Activated CD4-positive, alpha-beta T cell treated with anti-CD3 and anti-CD28 coated beads, Interleukin-2, Interleukin-4, amounts not matched to agents 100 ng/mL and 50 ng/mL, durations not matched to agents 16 hours and 8 hours (primary cell): ENCODE results near the gene DNAJC15.

Source experiments
- DNase-seq: peaks from one replicate; pipeline ENCODE4 v3.0.0-alpha.2; 2020; ENCODE audit warnings: low spot score

DNAJC15 gene

DNA sequence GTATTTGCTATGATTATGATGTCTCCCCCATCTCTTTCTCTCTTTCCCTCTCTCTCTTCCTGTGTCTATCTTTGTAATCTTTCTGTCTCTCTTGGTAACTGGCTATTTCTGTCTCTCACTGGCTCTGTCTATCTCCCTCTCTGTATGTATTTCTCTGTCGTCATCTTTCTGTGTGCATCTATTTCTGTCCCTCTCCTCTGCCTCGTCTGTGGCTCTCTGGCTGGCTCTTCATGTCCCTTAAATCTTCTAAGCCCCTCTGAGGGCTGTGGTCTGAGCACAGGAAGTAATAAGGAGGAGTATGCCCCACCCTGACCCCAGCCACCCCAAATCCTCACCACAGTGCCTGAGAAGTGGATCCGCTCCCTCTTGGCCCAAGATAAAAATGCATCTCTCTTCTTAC, 104.4 kb downstream of the DNAJC15 start:
- DNase-seq: no peak

DNA sequence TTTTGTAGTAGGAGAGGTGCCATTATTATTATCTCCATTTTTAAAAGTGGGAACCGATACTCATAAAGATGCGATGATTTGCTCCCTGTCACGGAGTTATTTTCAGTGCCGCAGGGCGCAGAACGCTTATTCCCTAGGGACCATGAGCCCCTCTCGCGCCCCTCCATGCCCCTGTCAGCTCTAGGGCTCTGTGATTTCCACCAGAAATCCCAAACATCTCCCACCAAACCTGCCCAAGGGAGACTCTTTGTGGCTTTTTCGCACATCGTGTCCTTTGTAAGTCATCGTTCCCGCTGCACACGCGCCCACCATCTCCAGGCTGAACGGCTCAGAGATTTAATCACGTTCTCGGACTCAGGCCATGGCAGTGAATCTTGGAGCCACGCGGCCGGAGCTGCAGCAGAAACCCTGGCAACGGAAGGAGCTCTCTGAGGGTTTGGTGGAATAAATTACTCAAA, 105.1 kb downstream of the DNAJC15 start:
- no peak for DNase-seq

DNA sequence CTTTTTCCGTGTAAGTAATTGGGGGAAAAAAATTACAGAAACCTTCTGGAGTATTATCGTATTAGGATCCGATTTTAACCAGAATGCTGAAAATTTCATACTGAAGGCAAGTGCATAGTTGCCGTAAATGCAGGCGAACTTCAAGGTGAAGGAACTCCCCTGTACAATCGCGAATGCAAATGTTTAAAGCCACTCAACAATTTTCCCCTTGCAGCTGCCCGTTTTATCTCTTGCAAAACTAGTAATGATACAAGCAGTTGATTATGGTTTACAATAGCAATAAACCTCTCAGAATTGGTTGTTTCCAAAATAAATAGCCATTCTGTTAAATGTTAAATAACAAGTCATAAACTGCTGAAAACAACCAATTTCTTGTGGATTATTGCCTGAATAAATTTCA, 105.7 kb downstream of the DNAJC15 start:
- no peak for DNase-seq

DNA sequence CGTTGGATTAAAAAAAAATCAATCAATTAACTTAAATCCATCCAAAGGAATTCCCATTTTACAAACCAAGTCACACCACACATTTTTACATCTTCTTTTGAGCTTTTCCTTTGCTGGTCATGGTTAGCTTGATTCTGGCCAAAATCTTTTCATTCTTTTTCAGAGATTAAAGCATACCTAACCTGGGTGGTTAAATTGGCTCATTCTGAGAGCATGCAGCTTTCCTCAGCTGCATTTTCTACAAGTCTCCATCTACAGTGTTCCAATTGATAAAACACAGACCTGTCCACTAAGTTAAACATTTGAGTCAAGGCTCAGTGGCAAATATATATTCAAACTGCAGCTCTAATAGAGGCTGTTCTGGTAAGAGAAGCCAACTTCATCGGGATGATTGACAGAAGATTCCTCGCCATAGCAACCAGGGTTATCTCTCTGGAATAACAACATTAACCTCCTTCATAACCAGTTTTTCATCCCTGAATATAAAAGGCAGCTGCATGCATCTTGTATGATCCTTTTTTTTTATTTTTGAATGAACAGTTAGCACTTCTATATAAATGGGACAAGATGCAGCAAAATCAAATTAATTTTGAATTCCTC, 106.2 kb downstream of the DNAJC15 start:
- DNase-seq: no peak

DNA sequence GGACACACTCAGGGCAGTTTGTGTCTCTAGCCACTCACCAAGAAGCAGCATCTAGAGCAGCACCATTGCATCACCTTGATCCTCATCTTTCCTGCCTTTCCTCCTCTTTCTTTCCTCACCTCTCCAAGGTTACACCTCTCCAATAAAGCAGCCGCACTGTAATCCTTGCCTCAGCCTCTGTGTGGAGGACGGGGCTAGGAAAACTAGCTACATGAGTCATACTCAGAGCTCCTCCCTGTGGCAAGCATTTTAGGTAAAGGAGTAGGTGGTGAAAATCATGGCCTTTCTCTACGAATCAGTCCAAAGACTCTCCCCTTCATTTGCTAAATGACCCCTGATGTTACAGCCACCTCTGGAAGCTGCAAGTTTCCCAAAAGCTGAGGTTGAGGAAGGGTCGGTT, 108.9 kb downstream of the DNAJC15 start:
- DNase-seq: no peak

DNA sequence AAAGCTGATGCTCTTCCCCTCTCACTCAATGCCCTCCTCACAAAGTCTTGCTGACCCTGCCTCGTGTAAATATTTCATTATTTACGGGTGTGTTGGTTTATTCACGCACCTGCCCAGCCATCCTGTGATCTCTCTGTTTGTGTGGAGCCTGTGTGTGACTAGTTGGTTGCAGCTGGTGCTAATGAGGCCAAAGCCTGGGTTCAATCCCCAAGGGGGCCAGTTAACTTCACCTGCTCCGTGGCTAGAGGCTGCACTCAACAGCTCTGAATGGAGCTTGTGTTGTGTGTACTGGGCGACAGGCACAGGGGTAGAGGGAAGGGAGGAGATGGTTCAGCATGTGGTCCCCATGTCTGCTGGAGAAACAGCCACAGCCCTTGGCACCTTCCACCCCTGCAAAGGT, 109.5 kb downstream of the DNAJC15 start:
- DNase-seq: no peak

DNA sequence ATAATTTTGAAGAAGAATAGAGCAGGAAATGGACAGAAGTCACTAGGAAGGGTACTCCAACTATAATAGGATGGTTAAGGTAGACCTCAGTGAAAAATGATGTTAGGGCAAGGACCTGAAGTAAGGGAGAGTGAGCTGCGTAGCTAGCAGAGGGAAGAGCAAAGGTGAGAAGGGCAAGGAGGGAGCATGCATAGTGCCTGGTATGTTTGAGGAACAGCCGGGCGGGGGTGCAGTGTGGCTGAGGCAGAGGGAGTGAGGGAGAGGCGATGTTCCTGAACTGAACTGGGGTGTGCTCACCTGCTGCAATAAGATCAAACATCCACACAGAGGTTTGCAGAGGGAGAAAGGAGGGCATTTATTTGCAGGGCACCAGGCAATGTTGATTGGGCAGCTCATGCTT, 110.4 kb downstream of the DNAJC15 start:
- DNase-seq: no peak

DNA sequence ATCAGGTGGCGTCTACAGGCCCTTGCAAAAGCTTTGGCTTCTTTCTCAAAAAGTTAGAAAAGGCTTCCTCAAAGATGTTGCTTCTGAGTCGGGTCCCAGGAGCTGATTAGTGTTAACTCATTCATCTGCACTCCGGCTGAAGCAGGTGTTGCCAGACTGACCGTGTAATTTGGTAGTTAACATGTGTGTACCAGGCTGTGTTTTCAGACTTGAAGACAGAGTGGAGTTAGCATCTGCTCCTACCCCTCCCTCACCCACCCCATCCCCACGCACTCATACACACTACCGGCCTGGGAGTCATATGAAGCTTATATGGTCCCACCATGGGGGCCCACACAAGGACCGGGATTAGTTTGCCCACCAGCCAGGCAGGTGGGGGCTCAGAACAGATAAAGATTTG, 111.5 kb downstream of the DNAJC15 start:
- DNase-seq: no peak

DNA sequence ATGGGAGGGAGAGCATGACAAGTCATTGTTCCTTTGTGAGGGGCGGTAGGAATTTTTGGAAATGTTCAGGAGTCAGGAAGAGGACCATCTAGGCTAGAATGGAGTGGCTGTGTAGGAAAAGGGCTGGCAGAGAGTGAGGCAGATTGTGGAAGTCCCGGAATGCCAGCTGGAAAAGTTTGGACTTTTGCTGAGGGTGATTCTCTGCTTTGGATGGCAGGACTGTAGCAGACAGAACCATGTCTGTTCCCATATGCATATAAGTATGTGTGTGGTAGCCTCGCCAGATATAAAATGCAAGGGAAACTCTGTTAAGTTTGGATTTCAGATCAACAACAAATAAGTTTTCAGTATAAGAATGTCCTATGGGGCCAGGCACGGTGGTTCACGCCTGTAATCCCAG, 112.1 kb downstream of the DNAJC15 start:
- DNase-seq: no peak

DNA sequence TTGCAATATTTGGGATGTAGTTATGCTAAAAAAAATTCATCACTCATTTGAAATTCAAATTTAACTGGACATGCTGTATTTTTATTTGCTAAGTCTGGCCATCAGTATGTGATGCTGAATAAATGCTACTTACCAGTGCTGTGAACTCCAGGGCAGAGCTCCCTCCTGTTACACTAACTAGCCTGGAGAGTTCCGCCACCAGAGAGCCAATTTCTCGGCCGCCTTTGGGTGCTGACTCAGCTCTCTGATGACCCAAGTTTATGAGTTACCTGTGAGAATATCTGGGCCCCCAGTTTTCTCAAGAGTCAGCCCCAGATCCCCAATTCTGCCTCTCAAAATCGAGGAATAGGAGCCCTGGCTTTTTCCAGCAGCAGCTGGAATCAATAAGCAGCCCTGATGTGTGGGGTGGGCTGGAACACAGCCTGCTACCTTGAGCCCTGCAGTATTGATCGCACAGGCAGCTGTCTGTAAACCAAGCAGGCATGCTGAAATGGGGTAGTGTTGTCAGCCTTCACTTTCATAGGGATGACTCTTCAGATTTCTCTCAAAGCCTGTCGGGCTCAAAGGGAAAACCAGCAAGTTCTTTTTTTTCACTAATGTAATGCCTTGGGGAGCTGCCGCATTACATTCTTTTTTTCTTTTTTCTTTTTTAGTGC, 113.7 kb downstream of the DNAJC15 start:
- no peak for DNase-seq

DNA sequence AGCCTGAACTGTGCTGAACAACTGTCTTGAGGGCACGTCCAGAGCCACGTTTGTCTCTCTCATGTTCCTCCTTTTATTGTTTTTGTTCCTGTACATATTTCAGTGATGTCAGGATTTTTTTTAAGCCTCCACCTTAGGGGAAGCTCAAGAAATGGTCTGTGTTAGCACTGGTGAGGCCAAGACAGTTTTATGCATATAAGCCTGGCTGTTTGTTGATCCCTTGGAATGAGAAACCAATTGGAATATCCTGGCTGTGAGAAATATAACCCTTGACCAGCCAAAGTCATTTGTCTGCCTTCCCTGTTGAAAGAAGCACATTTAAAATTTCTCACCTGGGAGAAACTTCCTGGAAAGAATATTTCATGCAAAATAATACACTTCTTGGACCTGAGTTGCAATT, 115.8 kb downstream of the DNAJC15 start:
- no peak for DNase-seq

DNA sequence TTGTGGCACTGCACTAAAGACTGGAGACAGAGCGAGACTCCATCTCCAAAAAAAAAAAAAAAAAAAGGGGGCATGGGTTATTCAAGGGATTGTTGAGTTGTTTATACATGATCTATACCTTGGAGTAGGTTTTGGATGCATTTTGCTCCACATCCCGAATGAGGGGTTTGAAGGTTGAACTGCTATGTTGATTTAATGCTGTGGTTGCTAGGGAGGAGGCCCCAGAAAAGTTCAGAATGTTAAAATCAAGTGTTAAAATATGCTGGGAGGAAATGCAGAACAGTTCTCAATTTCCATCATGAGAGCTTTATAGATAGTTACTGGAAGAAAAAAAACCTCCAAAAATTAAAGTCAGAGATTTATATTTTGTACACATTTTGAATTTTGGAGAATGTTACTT, 116.5 kb downstream of the DNAJC15 start:
- DNase-seq: no peak

DNA sequence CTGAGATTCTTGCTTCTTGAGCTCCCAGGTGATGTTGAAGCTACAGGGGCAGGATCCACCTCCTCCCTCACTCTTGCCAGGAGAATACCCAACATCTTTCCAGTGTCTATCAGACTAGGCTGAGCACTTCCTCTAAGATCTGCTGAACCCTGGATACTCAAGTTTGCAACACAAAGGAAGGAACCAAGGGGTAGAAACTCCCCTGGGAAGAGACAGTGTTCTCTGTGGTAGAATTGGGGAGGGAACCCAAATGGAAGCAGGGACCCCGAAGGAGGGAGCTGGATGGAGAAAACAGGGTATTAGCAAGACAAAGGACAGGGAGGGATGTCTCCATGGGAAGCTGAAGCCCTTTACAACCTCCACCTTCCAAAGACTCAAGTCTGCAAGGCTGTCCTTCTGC, 117.6 kb downstream of the DNAJC15 start:
- no peak for DNase-seq

DNA sequence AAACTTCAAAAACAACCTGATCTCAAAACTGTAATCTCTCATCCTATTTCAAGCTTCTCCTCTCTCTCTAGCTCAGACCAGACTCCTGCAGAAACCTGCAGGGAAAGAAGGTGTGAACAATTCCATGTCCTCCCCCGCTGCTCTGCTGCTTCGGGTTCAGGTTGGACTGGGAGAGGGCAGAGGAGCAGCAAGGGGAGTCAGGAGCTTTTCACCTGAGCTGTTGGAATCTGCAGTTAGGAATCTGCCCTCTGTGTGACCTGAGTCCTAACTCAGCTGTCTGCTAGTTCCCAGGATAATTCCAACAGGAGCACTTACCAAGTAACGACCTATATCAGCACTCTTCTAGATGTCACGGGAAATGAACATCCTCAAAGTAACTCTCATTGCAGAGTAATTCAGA, 118.3 kb downstream of the DNAJC15 start:
- no peak for DNase-seq

DNA sequence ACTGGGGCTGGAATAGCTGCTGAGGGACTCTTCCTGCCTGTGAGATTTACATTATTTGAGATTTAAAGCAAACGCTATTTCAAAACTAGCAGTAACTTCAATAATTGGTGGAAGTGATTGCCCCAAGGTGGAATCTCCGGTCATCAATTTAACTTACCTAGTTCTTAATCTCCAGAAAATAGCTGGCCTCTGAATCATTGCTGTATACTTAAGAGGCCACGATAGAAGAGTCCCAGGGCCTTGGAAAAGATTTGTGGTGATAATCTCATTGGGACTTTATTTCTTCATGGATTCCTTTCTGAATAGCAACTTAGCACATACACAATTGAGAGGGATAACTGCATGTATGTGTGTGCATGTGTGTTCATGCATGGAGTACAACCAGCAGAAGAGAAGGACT, 120.2 kb downstream of the DNAJC15 start:
- no peak for DNase-seq

DNA sequence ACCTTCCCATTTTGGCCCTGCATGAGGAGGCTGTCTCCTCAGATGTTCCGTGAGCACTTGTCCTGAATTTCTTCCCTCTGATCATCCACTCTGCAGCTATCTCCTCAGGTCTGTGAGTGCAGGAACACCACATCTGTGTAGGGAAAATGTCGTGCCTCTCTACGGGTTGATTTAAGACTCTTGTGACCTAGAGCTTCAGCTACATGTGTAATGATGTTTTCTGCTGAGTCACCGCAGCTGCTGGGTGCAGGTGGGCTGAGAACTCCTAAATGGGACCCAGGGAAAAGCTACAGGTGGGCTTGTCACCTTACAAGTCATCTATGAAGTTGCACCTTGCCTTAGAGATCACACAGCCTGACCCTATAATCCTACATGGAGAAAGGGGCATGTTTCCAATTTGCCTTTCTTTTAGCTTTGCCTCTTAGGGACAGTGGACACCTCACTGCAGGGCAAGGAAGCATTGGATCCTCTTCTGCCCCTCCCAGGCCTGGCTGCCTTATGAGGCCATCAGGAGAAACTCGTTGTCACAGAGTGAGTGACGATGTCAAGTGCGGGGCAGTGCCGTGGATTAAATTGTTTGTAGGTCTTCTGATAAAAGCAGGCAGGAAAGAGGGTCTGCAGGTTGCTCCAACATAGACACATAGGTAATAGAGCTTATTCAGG, 122.3 kb downstream of the DNAJC15 start:
- DNase-seq: no peak

DNA sequence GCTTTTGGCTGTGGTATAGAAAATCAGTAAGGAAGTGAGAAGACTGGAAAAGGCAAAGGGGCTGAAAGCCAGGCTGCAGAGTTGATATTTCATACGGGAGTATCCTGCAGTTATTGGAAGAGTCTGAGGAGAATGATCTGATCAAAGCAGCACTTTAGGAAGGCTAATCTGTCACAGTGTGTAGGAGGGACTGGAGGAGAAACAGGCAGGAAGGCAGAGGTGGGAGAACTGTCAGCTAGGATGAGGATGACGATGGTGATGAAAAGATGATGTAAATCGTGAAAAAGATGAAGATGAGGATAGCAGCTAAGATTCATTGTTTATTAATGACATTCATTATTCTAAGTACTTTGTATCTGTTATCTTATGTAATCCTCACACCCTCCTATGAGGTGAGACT, 123.0 kb downstream of the DNAJC15 start:
- DNase-seq: no peak

DNA sequence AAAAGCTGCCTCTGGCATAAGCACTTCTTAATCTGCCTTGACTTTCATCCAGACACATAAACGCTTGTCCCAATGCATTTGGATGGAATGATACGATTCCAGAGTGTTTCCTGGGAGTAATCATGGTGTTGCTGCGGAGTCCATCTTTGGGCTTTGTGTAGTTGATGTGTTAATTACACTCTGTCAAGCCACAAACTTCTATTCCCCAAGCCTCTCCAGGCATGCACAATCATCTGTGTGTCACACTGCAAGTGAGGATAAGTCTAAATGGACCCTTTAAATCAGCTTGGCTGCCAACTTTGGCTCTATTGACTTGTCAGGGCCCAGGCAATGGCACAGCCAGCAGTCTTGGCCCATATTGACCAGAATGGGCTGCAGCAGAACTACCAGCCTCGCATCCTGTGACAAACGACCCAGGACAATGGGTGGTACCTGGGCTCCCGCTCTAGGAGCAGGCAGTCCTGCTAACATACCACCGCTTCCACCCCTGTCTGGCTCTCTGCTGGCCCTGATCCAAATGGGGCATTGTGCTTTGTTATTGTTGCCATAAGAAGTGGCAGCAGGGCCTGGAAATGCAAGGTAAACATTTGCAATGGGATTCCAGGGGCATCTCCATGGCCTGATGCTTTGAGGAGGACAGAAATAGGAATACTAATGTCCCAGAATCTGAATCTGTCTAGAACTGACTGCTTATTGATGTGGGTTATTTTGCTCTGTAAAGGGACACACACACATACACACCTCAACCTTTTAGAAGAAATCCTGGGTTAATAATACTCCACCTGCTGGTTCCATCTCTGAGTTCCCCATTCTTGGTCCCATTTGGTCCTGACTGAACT, 127.2 kb downstream of the DNAJC15 start:
- DNase-seq: no peak

DNA sequence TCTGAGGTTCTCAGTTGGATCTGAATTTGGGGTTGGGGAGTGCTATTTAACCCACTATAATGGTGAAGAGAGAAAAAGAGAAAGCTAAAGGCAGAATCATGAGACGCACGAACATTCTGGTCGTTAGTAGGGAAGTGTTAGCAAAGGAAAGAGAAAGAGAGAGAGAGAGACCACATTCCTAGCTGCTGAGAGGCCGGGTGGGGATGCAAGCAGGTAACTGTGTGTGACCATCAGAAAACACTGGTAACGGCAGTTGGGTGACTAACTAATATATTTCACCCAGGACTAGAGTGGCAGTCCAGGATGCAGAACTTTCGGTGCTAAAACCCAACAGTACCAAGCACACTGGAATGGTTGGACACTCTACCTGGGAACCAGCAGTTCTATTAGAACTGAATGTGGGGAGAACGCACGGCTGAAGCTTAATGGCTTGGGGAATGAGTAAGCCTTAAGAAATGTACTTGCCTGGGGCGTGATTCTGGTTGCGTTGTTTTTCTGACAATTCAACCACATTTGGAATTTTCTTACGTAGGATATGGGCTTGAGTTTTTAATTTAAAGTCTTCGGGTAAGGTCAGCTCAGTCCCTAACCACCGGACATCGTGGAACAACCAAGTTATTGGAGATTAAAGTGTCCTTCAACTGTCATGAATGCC, 130.2 kb downstream of the DNAJC15 start:
- no peak for DNase-seq

DNA sequence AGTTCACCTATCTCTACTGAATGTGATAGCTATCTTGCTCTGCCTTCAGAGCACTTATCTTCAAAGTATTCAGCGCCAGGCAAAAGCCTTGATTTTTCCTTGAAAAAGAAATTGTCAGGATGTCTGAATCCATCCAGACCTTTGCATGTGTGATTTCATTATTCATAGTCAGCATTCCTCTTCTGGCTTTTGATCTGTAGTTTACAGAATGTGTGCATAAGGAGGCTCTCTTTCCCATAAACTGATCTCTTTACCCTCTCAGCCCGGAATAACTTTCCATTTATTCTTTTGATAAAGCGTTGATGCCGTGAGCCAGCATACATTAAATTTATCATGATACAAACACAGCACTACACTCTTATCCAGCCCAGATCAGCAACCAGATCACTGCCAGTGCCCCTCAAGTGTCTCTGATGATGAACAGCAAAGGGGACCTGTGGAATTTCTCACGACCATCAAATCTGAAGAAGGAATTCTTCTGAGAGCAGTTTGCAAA, 130.8 kb downstream of the DNAJC15 start:
- no peak for DNase-seq

DNA sequence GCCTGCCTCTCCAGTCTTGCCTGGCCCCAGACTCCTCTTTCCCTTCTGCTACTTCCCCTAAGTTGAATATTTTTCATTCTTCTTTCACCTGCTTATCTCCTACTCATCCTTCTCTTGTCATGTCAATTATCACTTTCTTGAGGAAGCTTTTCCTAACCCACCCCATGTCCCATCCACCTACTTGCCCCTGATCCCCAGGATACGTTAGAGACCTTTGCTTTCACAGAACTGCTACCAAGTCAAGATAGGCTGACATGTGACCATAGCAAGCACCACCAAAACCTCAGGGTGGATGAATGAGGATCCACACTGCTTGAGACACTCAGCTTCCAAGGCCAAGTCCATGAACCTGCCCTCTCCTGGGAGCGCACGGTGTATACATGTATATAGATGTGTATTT, 131.5 kb downstream of the DNAJC15 start:
- DNase-seq: no peak

DNA sequence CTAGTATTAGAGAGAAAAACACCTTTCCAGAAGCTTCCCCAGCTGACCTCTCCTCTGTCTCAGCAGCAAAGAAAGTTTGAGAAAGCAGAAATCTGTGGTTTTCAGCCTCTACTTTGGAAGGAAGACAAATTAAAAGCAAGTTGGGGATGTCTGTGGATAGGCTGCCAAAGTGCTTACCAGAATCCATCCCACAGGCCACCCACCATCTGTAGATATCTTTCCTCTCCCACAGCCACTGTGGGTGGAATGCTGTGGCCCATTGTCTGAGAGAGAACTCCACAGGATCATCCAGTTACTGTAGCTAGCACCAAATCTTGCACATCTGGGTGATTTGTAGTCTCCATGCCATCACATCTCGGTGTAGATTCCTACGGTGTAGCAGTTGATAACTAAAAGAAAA, 133.5 kb downstream of the DNAJC15 start:
- no peak for DNase-seq
